Activated T-helper 1 cell treated with anti-CD3 and anti-CD28 coated beads, Interleukin-2, amount 50 U/mL, for 16 hours (primary cell): ENCODE measurements around the gene BGLAP.

Source experiments
- DNase-seq, 2 donors: peaks; one replicate each; pipeline ENCODE4 v3.0.0-alpha.2; 2020; ENCODE audit warnings: low read depth in 1 of 2, low spot score in 1 of 2

Gene BGLAP

GRCh38 chr1:156226116-156226538, 15.9 kb upstream of the BGLAP start:
- no peak for DNase-seq

GRCh38 chr1:156226782-156227181, 15.2 kb upstream of the BGLAP start:
- no peak for DNase-seq

DNA sequence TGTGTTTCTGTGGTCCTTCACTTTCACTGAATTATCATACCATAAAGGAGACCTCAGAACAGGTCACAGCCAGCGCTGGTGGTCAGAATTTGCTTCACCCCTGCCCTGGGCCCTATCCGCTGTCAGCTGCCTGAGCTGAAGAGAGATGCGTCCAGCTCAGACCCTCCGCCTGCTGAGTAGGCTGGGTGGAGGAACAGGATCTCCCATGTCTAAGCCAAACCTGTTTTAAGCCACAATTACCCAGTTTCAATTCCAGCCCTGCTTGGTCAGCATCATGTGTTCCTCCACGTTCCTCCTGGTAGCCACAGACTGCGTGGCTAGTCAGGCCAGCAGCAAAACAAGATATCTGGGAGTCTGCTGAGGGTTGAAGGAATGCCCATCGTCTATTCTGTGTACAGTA, 13.5 kb upstream of the BGLAP start:
- no peak for DNase-seq

GRCh38 chr1:156229809-156230472, 12.0 kb upstream of the BGLAP start:
- no peak for DNase-seq

DNA sequence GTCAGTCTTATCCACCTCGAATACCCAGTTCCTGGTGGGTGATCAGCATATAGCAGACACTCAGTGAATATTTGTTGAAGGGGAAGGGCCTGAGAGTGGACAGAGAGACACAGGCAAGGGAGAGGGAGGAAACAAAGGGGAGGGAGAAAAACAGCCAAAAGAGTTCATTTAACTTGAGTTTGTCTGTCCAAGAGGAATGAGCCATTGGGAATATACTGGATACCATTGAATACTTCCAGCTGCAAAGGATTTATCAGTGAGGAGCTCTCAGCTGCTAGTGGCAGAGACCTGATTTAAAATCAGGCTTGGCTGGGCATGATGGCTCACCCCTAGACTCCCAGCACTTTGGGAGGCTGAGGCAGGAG, 11.5 kb upstream of the BGLAP start:
- DNase-seq: no peak

DNA sequence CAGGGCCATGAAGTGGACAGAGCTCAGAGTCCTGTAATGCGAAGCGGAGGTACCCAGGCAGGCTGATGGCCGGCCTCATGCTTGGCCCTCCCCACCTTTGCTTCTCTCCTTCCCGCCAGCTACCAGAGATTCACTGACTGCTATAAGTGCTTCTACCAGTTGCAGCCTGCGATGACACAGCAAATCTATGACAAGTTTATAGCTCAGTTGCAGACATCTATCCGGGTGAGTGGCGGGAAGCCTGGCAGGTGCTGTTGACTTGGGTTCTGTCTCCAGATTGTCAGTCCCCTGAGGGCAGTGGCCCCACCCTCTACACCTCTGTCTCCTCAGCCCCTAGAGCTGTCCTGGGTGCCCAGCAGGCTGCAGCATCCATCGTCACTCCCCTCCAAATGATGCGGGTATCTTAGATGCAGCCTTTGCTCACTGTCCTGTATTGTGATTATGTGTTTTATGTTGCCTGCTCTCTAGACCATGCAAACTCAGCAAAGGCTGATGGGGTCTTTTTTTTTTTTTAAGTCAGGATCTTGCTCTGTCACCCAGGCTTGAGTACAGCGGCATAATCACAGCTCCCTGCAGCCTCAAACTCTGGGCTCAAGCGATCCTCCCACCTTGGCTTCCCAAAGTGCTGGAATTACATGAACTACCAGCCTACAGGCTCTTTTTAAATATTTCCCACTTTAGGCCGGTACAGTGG, 9.6 kb upstream of the BGLAP start:
- DNase-seq: no peak

- DNase-seq: no peak
Observed at GRCh38 chr1:156233426-156234127, 8.4 kb upstream of the BGLAP start.

- DNase-seq: no peak
Observed at GRCh38 chr1:156236164-156236563, 5.8 kb upstream of the BGLAP start.

- no peak for DNase-seq
Observed at GRCh38 chr1:156238248-156238647, 3.7 kb upstream of the BGLAP start.

DNA sequence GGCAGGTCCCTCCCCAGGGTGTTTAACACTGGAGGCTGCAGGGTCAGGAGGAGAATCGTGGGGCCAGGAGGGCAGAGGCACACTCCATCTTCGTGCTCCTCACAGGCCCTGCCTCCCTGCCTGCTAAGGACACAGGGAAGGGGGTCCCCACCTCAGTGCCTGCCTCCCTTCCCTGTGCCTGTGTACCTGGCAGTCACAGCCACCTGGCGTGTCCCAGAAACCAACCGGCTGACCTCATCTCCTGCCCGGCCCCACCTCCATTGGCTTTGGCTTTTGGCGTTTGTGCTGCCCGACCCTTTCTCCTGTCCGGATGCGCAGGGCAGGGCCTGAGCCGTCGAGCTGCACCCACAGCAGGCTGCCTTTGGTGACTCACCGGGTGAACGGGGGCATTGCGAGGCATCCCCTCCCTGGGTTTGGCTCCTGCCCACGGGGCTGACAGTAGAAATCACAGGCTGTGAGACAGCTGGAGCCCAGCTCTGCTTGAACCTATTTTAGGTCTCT, 623 bp upstream of the BGLAP start:
- DNase-seq: no peak

- no peak for DNase-seq
Observed at GRCh38 chr1:156242738-156243137, 754 bp downstream of the BGLAP start.

DNA sequence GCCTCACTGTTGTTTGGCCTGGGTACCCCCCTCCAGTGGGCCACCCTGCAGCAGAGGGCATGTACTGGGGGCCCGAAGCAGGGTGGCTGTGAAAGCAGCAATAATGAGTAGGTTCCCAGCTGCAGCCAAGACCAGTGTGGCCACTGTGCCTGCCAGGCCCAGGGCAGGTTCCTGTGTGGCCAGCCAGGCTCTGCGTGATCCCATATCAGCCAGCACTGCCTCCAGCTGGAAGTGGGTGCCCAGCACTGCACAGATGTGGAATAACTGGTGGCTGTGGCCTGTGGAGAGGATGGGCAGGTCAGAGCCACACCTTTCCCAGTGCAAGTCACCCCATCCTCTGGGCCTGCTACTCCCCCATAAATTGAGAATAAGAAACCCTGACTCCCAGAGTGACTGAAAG, 2.1 kb downstream of the BGLAP start:
- DNase-seq: no peak

- DNase-seq: no peak
Observed at GRCh38 chr1:156244712-156245111, 2.7 kb downstream of the BGLAP start.

DNA sequence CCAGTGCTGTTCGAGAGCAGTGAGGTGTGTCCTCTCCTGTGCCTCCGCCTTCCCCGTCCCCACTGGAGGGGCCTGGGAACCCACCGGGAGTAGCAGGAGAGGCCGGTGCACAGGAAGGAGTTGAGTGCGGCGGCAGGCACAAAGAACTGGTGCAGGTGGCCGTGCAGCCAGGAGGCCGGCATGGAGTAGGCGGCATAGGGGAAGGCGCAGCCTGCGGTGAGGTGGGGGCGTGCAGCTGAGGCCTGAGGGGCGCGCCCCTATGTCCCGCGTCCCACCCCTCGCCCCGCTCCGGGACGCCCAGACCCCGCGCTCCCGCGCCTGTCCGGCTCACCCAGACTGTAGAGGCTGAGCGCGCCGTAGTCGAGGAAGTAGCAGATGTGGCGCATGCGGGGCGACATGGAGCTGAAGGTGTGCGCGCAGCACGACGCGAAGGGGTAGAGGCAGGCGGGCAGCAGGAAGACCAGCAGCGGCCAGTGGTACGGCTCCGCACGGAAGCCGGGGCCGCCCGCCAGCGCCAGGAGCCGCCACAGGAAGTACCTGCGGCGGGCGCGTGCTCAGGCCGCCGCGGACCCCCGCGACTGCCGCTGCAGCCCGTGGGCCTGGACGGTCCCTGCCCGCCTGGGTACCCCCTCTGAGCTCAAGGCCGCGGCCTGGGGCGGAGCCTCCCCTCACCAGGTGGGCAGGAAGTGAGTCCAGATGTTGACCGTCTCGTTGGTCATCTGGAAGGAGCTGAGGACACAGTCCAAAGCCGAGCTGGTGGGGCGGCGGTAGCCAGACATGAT, 3.7 kb downstream of the BGLAP start:
- DNase-seq: no peak

DNA sequence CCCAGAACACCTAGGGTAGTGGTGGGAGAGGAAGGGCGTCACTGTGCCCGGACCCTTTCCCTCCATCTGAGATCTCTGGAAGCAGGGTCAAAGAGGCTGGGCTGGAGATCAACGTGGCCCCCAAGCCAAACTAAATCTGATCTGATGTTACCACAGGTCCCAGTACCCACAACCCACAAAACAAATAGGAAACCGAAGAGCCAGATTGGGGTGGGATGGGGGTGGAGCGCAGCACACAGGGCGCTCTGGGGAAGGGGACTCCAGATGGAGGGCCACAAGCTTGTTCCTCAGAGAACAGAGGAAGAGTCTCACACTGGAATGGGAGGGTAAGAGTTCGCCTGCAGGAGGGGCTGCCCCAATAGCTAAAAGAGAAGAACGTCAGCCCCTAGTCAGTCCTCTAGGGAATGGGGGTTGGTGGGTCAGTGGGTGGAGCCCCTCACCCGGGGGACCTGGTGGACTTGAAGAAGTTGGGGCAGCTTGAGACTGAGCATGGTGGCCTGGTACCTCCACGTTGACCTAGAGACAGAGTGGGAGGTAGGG, 4.3 kb downstream of the BGLAP start:
- no peak for DNase-seq

- no peak for DNase-seq
Observed at GRCh38 chr1:156246781-156247459, 4.9 kb downstream of the BGLAP start.

- no peak for DNase-seq
Observed at GRCh38 chr1:156247460-156248322, 5.7 kb downstream of the BGLAP start, which contains the start of gene PAQR6. TSS of gene PAQR6 (minus strand) at chr1:156248056. CDS start at chr1:156246731, 1,325 bp downstream.

DNA sequence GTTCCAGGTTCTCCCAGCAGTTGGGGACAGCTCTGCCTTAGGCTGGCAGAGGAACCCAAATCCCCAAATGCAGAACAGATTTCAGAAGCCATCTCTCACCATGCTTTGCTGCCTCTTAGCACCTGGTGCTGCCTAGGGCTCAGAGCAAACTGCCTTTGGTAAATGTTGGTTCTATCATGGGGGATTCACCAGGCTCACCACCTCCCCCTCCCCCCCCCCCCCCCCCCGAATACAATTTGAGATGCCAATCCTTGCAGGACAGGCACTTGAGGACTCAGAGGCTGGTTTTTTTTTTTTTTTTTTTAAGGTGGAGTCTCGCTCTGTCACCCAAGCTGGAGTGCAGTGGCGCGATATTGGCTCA, 6.3 kb downstream of the BGLAP start:
- DNase-seq: no peak

GRCh38 chr1:156249593-156249992, 7.6 kb downstream of the BGLAP start:
- DNase-seq: no peak

- no peak for DNase-seq
Observed at GRCh38 chr1:156251527-156251926, 9.5 kb downstream of the BGLAP start.
